Measurements from ENCODE around the gene KLF13. TPM values are rescaled to one million over a fixed set of nuclear protein-coding genes. Genes with fewer than 3 reads are reported as not detected.

KLF13 gene
- total and polyA plus RNA-seq, 8 donors: 12.3 to 57.1 (median 32.6) TPM

DNA sequence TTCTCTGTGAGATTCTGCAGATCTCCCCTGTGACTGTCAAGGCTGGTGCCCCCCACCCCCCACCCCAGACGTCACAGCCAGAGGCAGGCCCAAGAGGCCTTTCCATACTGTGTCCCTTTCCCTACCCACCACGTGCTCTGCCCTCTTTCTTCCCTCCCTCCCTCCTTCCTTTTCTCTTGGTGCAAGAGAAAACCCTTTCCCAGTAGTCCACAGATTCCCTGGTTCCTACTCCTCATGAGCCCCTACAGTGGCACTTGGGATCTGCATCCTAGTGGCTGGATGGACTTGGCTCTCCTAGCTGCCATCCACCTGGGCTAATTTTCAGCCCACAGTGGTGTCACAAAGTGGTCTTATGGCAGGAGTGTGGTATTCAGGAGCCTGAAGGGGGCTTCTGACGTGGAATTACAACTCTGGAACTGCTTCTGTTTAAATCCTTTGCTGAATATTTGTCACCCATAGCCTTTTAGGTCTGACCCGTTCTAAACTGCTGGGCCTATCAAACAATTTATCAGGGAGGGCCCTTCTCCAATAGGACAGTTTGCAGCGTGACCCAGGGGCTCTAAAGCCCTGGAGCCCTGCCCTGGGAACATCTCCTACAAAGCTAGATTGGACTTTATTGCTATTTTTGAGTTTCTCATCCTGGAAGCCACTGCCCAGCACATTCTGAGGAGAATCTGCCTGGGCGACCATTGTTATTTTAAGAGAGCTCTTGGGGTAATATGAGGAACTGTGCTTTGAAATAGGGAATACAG lies 35.3 kb downstream of the KLF13 start:
- H3K9me3 ChIP-seq: no peaks in the 10 kb centered on the region
- H3K27me3 ChIP-seq: no peaks in the 10 kb centered on the region
- no peaks in the 10 kb centered on the region for H3K36me3 ChIP-seq
- intact Hi-C loops (cut with DNase I): no loop called here
- WGBS, 2 donors: 46 to 48% methylated on average over 6 of the region's 6 CpGs
- ATAC-seq (peak in 2 of 4 donors; percentile 1), DNase-seq (peak in 1 of 6 donors; percentile 21), FAIRE-seq (no peak)
- no peak overlapping the region for H3K4me3 ChIP-seq
- TF ChIP-seq, protein P1, sequence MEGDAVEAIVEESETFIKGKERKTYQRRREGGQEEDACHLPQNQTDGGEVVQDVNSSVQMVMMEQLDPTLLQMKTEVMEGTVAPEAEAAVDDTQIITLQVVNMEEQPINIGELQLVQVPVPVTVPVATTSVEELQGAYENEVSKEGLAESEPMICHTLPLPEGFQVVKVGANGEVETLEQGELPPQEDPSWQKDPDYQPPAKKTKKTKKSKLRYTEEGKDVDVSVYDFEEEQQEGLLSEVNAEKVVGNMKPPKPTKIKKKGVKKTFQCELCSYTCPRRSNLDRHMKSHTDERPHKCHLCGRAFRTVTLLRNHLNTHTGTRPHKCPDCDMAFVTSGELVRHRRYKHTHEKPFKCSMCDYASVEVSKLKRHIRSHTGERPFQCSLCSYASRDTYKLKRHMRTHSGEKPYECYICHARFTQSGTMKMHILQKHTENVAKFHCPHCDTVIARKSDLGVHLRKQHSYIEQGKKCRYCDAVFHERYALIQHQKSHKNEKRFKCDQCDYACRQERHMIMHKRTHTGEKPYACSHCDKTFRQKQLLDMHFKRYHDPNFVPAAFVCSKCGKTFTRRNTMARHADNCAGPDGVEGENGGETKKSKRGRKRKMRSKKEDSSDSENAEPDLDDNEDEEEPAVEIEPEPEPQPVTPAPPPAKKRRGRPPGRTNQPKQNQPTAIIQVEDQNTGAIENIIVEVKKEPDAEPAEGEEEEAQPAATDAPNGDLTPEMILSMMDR (IDR thresholded peaks at IDR 0.05): no peak
- peaks cover 11 to 90% (median 89%) of the 10 kb centered on the region in 3 donors for H3K4me1 ChIP-seq
- peak overlapping the region; percentile 79 to 93 (median 84) for H3K27ac ChIP-seq

- Histone ChIP-seq H3K27me3 (no peaks in the 10 kb centered on the region), H3K36me3 (no peaks in the 10 kb centered on the region), H3K4me1 (peaks cover 11 to 89% (median 86%) of the 10 kb centered on the region in 3 donors), H3K9me3 (no peaks in the 10 kb centered on the region), H3K27ac (peak overlapping the region in 2 of 4 donors; percentile 85 to 95), H3K4me3 (no peak overlapping the region)
- FAIRE-seq (no peak), DNase-seq (no peak), ATAC-seq (no peak)
- WGBS, 2 donors: 37 to 41% methylated on average over 5 of the region's 5 CpGs
- intact Hi-C loops (cut with DNase I): no loop called here
- TF ChIP-seq, protein P1 (IDR thresholded peaks at IDR 0.05): no peak
Observed at GRCh38 chr15:31362886-31363285, 36.3 kb downstream of the KLF13 start.

GRCh38 chr15:31364301-31365031 lies 37.8 kb downstream of the KLF13 start:
- Histone ChIP-seq H3K4me1 (peaks cover 11 to 83% (median 79%) of the 10 kb centered on the region in 3 donors), H3K27me3 (no peaks in the 10 kb centered on the region), H3K27ac (peak overlapping the region; percentile 76 to 95 (median 85)), H3K9me3 (no peaks in the 10 kb centered on the region), H3K36me3 (no peaks in the 10 kb centered on the region), H3K4me3 (no peak overlapping the region)
- TF ChIP-seq, protein P1 (IDR thresholded peaks at IDR 0.05): no peak
- intact Hi-C loops (cut with DNase I): no loop called here
- FAIRE-seq (no peak), DNase-seq (peak in 3 of 6 donors; percentile 25 to 63 (median 59)), ATAC-seq (peak in 2 of 4 donors; percentile 3)
- 32 to 40% methylated on average over 10 of the region's 10 CpGs for WGBS, 2 donors

DNA sequence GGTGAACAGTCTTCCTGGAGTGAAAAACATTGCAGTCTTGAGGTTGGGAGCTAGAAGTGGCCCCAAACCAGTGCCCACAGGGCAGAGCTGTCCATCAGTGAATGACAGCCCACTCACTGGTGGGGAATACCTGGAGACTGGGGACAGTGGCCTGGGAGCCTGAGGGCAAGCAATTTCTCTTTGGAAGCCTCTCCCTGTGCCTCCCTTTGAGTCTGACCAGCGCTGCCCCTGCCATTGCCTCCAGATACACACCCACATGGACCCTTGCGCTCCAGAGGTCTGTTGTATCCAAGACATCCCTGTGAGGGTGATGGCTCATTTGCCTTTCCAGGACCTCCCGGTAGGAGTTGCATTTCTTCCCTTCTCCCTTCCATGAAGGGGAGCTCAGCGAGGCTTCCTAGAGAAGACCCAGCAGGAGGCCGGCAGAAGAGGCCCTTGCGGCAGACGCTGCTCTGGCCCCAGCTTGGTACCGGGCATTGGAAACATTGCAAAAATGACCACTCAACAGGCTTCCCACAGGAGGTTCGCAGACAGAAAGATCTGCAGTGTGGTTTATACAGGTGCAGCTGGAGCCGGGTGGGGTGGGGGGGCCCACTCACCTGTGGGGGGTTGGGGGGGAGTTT lies 38.5 kb downstream of the KLF13 start:
- Histone ChIP-seq H3K36me3 (no peaks in the 10 kb centered on the region), H3K4me1 (peaks cover 11 to 76% (median 72%) of the 10 kb centered on the region in 3 donors), H3K9me3 (no peaks in the 10 kb centered on the region), H3K4me3 (peak overlapping the region in 1 of 4 donors; percentile 2), H3K27me3 (no peaks in the 10 kb centered on the region), H3K27ac (peak overlapping the region; percentile 76 to 95 (median 85))
- ATAC-seq (no peak), DNase-seq (peak in 2 of 6 donors; percentile 51 to 59), FAIRE-seq (no peak)
- WGBS, 2 donors: 59 to 61% methylated on average over 10 of the region's 10 CpGs
- TF ChIP-seq, protein P1 (IDR thresholded peaks at IDR 0.05): no peak
- intact Hi-C loops (cut with DNase I): no loop called here

Data from pancreas (tissue), 10 donors.